Measurements from ENCODE around the gene MXD3.

DNA sequence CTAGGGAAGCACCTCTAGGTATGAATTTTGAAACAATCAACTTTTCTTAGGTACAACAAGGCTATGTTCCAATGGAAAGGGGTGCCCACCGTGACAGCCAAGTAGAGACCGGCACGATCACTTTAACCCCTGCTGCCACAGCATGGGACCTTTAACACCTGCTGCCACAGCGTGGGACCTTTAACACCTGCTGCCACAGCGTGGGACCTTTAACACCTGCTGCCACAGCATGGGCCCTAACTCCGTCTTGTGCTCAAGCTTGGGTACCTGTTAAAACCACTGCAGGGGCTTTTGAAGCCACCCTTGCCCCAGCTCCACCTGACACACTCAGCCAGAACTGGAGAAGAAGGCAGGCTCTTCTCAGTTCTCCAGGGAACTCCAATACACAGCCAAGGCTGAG, 18.2 kb upstream of the MXD3 start:
- no peak for TF ChIP-seq POLR2AphosphoS5 (IDR thresholded peaks at IDR 0.05; ENCODE audit: low read depth)
- TF ChIP-seq, protein P1, sequence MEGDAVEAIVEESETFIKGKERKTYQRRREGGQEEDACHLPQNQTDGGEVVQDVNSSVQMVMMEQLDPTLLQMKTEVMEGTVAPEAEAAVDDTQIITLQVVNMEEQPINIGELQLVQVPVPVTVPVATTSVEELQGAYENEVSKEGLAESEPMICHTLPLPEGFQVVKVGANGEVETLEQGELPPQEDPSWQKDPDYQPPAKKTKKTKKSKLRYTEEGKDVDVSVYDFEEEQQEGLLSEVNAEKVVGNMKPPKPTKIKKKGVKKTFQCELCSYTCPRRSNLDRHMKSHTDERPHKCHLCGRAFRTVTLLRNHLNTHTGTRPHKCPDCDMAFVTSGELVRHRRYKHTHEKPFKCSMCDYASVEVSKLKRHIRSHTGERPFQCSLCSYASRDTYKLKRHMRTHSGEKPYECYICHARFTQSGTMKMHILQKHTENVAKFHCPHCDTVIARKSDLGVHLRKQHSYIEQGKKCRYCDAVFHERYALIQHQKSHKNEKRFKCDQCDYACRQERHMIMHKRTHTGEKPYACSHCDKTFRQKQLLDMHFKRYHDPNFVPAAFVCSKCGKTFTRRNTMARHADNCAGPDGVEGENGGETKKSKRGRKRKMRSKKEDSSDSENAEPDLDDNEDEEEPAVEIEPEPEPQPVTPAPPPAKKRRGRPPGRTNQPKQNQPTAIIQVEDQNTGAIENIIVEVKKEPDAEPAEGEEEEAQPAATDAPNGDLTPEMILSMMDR (conservative IDR thresholded peaks at IDR 0.05; ENCODE audit: low read depth in 2 of 2) = no peak
- TF ChIP-seq EZH2 (IDR thresholded peaks at IDR 0.05; ENCODE audit: low read depth, unreplicated experiment) = no peak
- TF ChIP-seq EZH2phosphoT487 (IDR thresholded peaks at IDR 0.05; ENCODE audit: unreplicated experiment) = no peak
- no peak for TF ChIP-seq ZNF114 (CRISPR knock-in tag; IDR thresholded peaks at IDR 0.05)
- no peak for TF ChIP-seq CREB1 (CRISPR knock-in tag; IDR thresholded peaks at IDR 0.05; ENCODE audit: low read depth)
- TF ChIP-seq, protein P2, sequence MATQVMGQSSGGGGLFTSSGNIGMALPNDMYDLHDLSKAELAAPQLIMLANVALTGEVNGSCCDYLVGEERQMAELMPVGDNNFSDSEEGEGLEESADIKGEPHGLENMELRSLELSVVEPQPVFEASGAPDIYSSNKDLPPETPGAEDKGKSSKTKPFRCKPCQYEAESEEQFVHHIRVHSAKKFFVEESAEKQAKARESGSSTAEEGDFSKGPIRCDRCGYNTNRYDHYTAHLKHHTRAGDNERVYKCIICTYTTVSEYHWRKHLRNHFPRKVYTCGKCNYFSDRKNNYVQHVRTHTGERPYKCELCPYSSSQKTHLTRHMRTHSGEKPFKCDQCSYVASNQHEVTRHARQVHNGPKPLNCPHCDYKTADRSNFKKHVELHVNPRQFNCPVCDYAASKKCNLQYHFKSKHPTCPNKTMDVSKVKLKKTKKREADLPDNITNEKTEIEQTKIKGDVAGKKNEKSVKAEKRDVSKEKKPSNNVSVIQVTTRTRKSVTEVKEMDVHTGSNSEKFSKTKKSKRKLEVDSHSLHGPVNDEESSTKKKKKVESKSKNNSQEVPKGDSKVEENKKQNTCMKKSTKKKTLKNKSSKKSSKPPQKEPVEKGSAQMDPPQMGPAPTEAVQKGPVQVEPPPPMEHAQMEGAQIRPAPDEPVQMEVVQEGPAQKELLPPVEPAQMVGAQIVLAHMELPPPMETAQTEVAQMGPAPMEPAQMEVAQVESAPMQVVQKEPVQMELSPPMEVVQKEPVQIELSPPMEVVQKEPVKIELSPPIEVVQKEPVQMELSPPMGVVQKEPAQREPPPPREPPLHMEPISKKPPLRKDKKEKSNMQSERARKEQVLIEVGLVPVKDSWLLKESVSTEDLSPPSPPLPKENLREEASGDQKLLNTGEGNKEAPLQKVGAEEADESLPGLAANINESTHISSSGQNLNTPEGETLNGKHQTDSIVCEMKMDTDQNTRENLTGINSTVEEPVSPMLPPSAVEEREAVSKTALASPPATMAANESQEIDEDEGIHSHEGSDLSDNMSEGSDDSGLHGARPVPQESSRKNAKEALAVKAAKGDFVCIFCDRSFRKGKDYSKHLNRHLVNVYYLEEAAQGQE (IDR thresholded peaks at IDR 0.05; ENCODE audit: unreplicated experiment) = no peak
- TF ChIP-seq JUNB (IDR thresholded peaks at IDR 0.05; ENCODE audit: unreplicated experiment) = no peak
- no peak for TF ChIP-seq NANOG (IDR thresholded peaks at IDR 0.05; ENCODE audit: borderline replicate concordance)
- TF ChIP-seq, protein P3, sequence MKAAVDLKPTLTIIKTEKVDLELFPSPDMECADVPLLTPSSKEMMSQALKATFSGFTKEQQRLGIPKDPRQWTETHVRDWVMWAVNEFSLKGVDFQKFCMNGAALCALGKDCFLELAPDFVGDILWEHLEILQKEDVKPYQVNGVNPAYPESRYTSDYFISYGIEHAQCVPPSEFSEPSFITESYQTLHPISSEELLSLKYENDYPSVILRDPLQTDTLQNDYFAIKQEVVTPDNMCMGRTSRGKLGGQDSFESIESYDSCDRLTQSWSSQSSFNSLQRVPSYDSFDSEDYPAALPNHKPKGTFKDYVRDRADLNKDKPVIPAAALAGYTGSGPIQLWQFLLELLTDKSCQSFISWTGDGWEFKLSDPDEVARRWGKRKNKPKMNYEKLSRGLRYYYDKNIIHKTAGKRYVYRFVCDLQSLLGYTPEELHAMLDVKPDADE (IDR thresholded peaks at IDR 0.05) = no peak
- no peak for TF ChIP-seq STAT1 (IDR thresholded peaks at IDR 0.05; ENCODE audit: unreplicated experiment)
- TF ChIP-seq, protein P4, sequence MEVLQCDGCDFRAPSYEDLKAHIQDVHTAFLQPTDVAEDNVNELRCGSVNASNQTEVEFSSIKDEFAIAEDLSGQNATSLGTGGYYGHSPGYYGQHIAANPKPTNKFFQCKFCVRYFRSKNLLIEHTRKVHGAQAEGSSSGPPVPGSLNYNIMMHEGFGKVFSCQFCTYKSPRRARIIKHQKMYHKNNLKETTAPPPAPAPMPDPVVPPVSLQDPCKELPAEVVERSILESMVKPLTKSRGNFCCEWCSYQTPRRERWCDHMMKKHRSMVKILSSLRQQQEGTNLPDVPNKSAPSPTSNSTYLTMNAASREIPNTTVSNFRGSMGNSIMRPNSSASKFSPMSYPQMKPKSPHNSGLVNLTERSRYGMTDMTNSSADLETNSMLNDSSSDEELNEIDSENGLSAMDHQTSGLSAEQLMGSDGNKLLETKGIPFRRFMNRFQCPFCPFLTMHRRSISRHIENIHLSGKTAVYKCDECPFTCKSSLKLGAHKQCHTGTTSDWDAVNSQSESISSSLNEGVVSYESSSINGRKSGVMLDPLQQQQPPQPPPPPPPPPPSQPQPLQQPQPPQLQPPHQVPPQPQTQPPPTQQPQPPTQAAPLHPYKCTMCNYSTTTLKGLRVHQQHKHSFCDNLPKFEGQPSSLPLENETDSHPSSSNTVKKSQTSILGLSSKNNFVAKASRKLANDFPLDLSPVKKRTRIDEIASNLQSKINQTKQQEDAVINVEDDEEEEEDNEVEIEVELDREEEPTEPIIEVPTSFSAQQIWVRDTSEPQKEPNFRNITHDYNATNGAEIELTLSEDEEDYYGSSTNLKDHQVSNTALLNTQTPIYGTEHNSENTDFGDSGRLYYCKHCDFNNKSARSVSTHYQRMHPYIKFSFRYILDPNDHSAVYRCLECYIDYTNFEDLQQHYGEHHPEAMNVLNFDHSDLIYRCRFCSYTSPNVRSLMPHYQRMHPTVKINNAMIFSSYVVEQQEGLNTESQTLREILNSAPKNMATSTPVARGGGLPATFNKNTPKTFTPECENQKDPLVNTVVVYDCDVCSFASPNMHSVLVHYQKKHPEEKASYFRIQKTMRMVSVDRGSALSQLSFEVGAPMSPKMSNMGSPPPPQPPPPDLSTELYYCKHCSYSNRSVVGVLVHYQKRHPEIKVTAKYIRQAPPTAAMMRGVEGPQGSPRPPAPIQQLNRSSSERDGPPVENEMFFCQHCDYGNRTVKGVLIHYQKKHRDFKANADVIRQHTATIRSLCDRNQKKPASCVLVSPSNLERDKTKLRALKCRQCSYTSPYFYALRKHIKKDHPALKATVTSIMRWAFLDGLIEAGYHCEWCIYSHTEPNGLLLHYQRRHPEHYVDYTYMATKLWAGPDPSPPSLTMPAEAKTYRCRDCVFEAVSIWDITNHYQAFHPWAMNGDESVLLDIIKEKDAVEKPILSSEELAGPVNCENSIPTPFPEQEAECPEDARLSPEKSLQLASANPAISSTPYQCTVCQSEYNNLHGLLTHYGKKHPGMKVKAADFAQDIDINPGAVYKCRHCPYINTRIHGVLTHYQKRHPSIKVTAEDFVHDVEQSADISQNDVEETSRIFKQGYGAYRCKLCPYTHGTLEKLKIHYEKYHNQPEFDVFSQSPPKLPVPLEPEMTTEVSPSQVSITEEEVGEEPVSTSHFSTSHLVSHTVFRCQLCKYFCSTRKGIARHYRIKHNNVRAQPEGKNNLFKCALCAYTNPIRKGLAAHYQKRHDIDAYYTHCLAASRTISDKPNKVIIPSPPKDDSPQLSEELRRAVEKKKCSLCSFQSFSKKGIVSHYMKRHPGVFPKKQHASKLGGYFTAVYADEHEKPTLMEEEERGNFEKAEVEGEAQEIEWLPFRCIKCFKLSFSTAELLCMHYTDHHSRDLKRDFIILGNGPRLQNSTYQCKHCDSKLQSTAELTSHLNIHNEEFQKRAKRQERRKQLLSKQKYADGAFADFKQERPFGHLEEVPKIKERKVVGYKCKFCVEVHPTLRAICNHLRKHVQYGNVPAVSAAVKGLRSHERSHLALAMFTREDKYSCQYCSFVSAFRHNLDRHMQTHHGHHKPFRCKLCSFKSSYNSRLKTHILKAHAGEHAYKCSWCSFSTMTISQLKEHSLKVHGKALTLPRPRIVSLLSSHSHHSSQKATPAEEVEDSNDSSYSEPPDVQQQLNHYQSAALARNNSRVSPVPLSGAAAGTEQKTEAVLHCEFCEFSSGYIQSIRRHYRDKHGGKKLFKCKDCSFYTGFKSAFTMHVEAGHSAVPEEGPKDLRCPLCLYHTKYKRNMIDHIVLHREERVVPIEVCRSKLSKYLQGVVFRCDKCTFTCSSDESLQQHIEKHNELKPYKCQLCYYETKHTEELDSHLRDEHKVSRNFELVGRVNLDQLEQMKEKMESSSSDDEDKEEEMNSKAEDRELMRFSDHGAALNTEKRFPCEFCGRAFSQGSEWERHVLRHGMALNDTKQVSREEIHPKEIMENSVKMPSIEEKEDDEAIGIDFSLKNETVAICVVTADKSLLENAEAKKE (CRISPR knock-in tag; IDR thresholded peaks at IDR 0.05) = no peak

All from GM23338 (cell line).